HCT116 (cell line): ENCODE results near the gene SOX6. TPM values are rescaled to one million over a fixed set of nuclear protein-coding genes. Genes with fewer than 3 reads are reported as not detected.

Experiments used
- ATAC-seq: fragments of 200-7000 bp; cut with Tn5 transposase; 2 replicates; pipeline ENCODE4 v1.9.1; 2020; ENCODE audit warnings: mild to moderate bottlenecking, moderate library complexity
- BruUV-seq: library from RNA; stranded (reverse); fragments of 400-500 nt; replicated peaks from 2 replicates; lab custom pipeline; 2021; lab: Mats Ljungman, UMichigan
- CTCF ChIA-PET: fragments of 300-600 bp; sonication (Branson Sonifier 250); formaldehyde crosslinking; loops from one replicate; lab custom pipeline; 2021; ENCODE audit warnings: antibody characterized with exemption; lab: Charles Lee
- POLR2A ChIA-PET: fragments of 300-600, 350-600 bp; sonication (Branson Sonifier 250); formaldehyde crosslinking; loops from one replicate; lab custom pipeline; 2021; ENCODE audit warnings: antibody characterized with exemption; lab: Charles Lee
- RAD21 ChIA-PET, 2 experiments: fragments of 300-600 bp; sonication (Branson Sonifier 250); formaldehyde crosslinking; loops; one replicate each; lab custom pipeline; 2023; ENCODE audit warnings: low total read pairs in 2 of 2; ENCODE audit not compliant: uncharacterized antibody in 2 of 2, unreplicated experiment in 2 of 2, low non-redundant PET in 1 of 2; lab: Charles Lee
- DNase-seq: peaks from one replicate; pipeline ENCODE4 v3.0.0-alpha.2; 2010; ENCODE audit warnings: low read depth, low spot score
- H2AFZ ChIP-seq: fragments of 200-600 bp; shearing (Covaris generic), sonication (generic); 2 replicates; pipeline ENCODE4 v1.6.1; 2017; ENCODE audit warnings: low read depth, mixed run types, mixed read lengths, antibody characterized with exemption, low read length; ENCODE audit not compliant: poor library complexity, severe bottlenecking
- H3K27ac ChIP-seq: 2 replicates; pipeline ENCODE4 v1.5.1; 2012; ENCODE audit warnings: low read depth, low read length
- H3K27me3 ChIP-seq: fragments of 200-600 bp; sonication (generic); 2 replicates; pipeline ENCODE4 v1.6.1; 2016; ENCODE audit warnings: mixed run types, low read length, mixed read lengths; ENCODE audit not compliant: insufficient read depth
- H3K36me3 ChIP-seq, 2 experiments: fragments of 200-500 bp in 1 of 2; fragments of 200-600 bp in 1 of 2; sonication (Bioruptor generic) in 1 of 2; sonication (generic) in 1 of 2; 2 replicates each; pipeline versions ENCODE4 v1.5.1 to v1.6.1; 2014 to 2016; ENCODE audit warnings: low read length in 2 of 2, inconsistent platforms in 1 of 2, mixed read lengths in 1 of 2, mixed run types in 1 of 2; ENCODE audit not compliant: insufficient read depth in 2 of 2, control insufficient read depth in 1 of 2
- H3K4me1 ChIP-seq, 2 experiments: fragments of 200-600 bp in 1 of 2; sonication (generic) in 1 of 2; 2 replicates each; pipeline versions ENCODE4 v1.5.1 to v1.6.1; 2012 to 2017; ENCODE audit warnings: low read length in 2 of 2, inconsistent platforms in 1 of 2, mild to moderate bottlenecking in 1 of 2, mixed read lengths in 1 of 2, mixed run types in 1 of 2, moderate library complexity in 1 of 2; ENCODE audit not compliant: insufficient read depth in 2 of 2, control insufficient read depth in 1 of 2
- H3K4me2 ChIP-seq: fragments of 200-600 bp; sonication (generic); 2 replicates; pipeline ENCODE4 v1.6.1; 2017; ENCODE audit warnings: mixed run types, low read length, mixed read lengths
- H3K4me3 ChIP-seq, 2 experiments: fragments of 200-600 bp in 1 of 2; sonication (generic) in 1 of 2; replicated peaks in 1 of 2; 2 replicates each; pipeline ENCODE4 v1.5.1; 2011 to 2016; ENCODE audit warnings: low read length in 2 of 2, control low read depth in 1 of 2, low read depth in 1 of 2, mild to moderate bottlenecking in 1 of 2, mixed read lengths in 1 of 2, mixed run types in 1 of 2
- H3K79me2 ChIP-seq: fragments of 200-600 bp; sonication (generic); 2 replicates; pipeline ENCODE4 v1.6.1; 2017; ENCODE audit warnings: mild to moderate bottlenecking, mixed run types, low read length, moderate library complexity, mixed read lengths; ENCODE audit not compliant: insufficient read depth
- H3K9ac ChIP-seq: fragments of 200-600 bp; sonication (generic); 2 replicates; pipeline ENCODE4 v1.6.1; 2016; ENCODE audit warnings: low read length, mixed read lengths
- H3K9me2 ChIP-seq: fragments of 200-600 bp; sonication (generic), shearing (Covaris generic); 2 replicates; pipeline ENCODE4 v1.6.1; 2017; ENCODE audit warnings: mixed run types, mild to moderate bottlenecking, moderate library complexity; ENCODE audit not compliant: insufficient read depth
- H3K9me3 ChIP-seq, 2 experiments: fragments of 200-500 bp in 1 of 2; fragments of 200-600 bp in 1 of 2; sonication (Bioruptor generic) in 1 of 2; sonication (generic) in 1 of 2; 2 replicates each; pipeline ENCODE4 v1.6.1; 2014 to 2017; ENCODE audit warnings: low read length in 2 of 2, mixed read lengths in 2 of 2, inconsistent platforms in 1 of 2, low read depth in 1 of 2, mild to moderate bottlenecking in 1 of 2, mixed run types in 1 of 2, moderate library complexity in 1 of 2; ENCODE audit not compliant: control insufficient read depth in 1 of 2, insufficient read depth in 1 of 2
- H4K20me1 ChIP-seq: fragments of 200-600 bp; sonication (generic), shearing (Covaris generic); 2 replicates; pipeline ENCODE4 v1.6.1; 2017; ENCODE audit warnings: mixed run types, mild to moderate bottlenecking, moderate library complexity; ENCODE audit not compliant: insufficient read depth
- EGR1 ChIP-seq: IDR thresholded peaks from 2 replicates; pipeline ENCODE4 v1.6.1; 2012; ENCODE audit warnings: low read depth
- ELF1 ChIP-seq: IDR thresholded peaks from 2 replicates; pipeline ENCODE4 v1.6.1; 2012; ENCODE audit warnings: low read depth, borderline replicate concordance
- FOSL1 ChIP-seq: IDR thresholded peaks from 2 replicates; pipeline ENCODE4 v1.6.1; 2012; ENCODE audit warnings: low read depth
- RAD21 ChIP-seq: IDR thresholded peaks from 2 replicates; pipeline ENCODE4 v1.6.1; 2012; ENCODE audit warnings: low read depth, mild to moderate bottlenecking
- SP1 ChIP-seq: IDR thresholded peaks from 2 replicates; pipeline ENCODE4 v1.6.1; 2012; ENCODE audit warnings: low read depth
- SRF ChIP-seq: IDR thresholded peaks from 2 replicates; pipeline ENCODE4 v1.6.1; 2012; ENCODE audit warnings: low read depth
- TCF7L2 ChIP-seq: IDR thresholded peaks from 2 replicates; pipeline ENCODE4 v1.7.0; 2011; ENCODE audit warnings: borderline replicate concordance, inconsistent platforms; ENCODE audit not compliant: insufficient read depth, insufficient read length; ENCODE audit errors: extremely low read depth
- ZNF274 ChIP-seq: fragments of 200-500 bp; sonication (Bioruptor generic); IDR thresholded peaks from 2 replicates; pipeline ENCODE4 v1.6.1; 2014; ENCODE audit warnings: mild to moderate bottlenecking, low read depth, low read length, inconsistent platforms
- intact Hi-C: fragments of 100-400 bp; cut with micrococcal nuclease; formaldehyde crosslinking; loops from 2 replicates; pipeline ENCODE4 v1.10.0; 2022
- total RNA-seq: library from RNA; stranded (reverse); gene quantifications from one replicate; pipeline ENCODE4 v1.2.1, GENCODE V29; 2021; ENCODE audit not compliant: unreplicated experiment
- TF ChIP-seq, protein P1 (sequence below): IDR thresholded peaks from 2 replicates; pipeline ENCODE4 v1.6.1; 2012
- TF ChIP-seq, protein P2 (sequence below): IDR thresholded peaks from 2 replicates; pipeline ENCODE4 v1.6.1; 2011; ENCODE audit warnings: mild to moderate bottlenecking, low read length, moderate library complexity; ENCODE audit not compliant: insufficient replicate concordance; ENCODE audit errors: extremely low read depth
- TF ChIP-seq, protein P3 (sequence below), 3 experiments: fragments of 200-600 bp in 1 of 3; sonication (generic) in 1 of 3; IDR thresholded peaks in 2 of 3; conservative IDR thresholded peaks in 1 of 3; 2 replicates each; pipeline ENCODE4 v1.5.1; 2012 to 2017; ENCODE audit warnings: low read depth in 2 of 3, low read length in 2 of 3, antibody characterized with exemption in 1 of 3, borderline replicate concordance in 1 of 3, control low read depth in 1 of 3, mild to moderate bottlenecking in 1 of 3, mixed read lengths in 1 of 3, mixed run types in 1 of 3, moderate library complexity in 1 of 3; ENCODE audit not compliant: insufficient read depth in 1 of 3

Gene SOX6
- total RNA-seq, 1 experiment from 2014 or later: 0.81 TPM

DNA sequence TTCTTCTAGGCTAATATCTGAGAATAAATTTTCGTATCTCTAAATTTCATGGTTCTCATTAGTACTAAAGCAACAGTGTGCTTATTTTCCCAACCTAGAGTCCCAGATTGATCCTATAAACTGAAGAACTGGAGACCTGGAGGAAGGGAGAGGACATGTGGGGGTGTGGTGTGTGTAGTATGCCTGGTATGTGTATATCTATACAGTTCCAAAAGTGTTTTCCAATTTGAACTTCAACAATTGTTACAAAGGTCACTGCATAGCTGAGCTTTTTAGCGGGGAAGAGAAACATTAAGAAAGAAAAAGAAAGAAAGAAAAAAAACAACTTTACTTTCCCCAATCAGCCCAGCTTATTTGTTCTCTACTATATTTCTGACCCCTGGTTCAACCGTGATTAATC lies 152.1 kb downstream of the SOX6 start:
- peaks cover 5% of the 10 kb centered on the region for H3K27me3 ChIP-seq
- ChIA-PET CTCF (no interaction called here), POLR2A (no interaction called here), RAD21 (no interaction called here)
- intact Hi-C loops: no loop called here
- H3K79me2 ChIP-seq: no peaks in the 10 kb centered on the region
- no peaks in the 10 kb centered on the region for H3K9me2 ChIP-seq
- no peak for DNase-seq
- no peaks in the 10 kb centered on the region for H3K4me1 ChIP-seq
- H3K4me3 ChIP-seq: no peak overlapping the region
- H3K4me2 ChIP-seq: no peak overlapping the region
- no peaks in the 10 kb centered on the region for H3K36me3 ChIP-seq
- H4K20me1 ChIP-seq: no peaks in the 10 kb centered on the region; the same call in 1 of the 2 replicates
- TF ChIP-seq ELF1 (no peak), FOSL1 (no peak), SRF (no peak), EGR1 (no peak), RAD21 (no peak), TCF7L2 (no peak)
- no peak overlapping the region for H3K27ac ChIP-seq
- no peak overlapping the region for H2AFZ ChIP-seq
- no peaks in the 10 kb centered on the region for H3K9me3 ChIP-seq
- H3K9ac ChIP-seq: no peak overlapping the region
- BruUV-seq: no TSS peak
- ATAC-seq: no peak

DNA sequence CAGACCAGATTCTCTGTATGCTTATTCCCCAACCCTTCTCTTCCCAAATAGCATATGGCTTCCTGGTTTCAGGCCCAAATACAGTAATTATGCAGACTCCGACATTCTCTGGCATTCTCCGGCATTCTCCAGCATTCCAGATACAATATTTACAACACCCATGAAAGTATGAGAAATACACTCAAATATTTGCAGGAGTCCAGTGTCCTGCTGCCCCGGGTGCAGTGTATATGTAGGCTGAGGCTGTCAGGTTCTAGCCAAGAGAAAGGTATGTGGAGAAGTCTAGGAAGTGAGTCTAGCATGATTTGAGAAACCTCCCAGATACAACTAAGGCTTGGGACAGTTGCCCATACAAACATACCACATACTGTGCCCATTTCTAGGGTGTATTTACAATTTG lies 160.7 kb downstream of the SOX6 start:
- ATAC-seq (no peak), DNase-seq (no peak)
- Histone ChIP-seq H2AFZ (no peak overlapping the region), H4K20me1 (no peaks in the 10 kb centered on the region), H3K4me1 (no peaks in the 10 kb centered on the region), H3K4me2 (no peak overlapping the region), H3K4me3 (no peak overlapping the region), H3K9ac (no peak overlapping the region), H3K9me3 (no peaks in the 10 kb centered on the region), H3K79me2 (no peaks in the 10 kb centered on the region), H3K9me2 (no peaks in the 10 kb centered on the region), H3K27me3 (peaks cover 37% of the 10 kb centered on the region), H3K27ac (no peak overlapping the region), H3K36me3 (no peaks in the 10 kb centered on the region)
- no TSS peak for BruUV-seq
- POLR2A ChIA-PET: no interaction called here
- no peak for TF ChIP-seq EGR1
- no peak for TF ChIP-seq TCF7L2
- no peak for TF ChIP-seq FOSL1
- no peak for TF ChIP-seq SRF
- no peak for TF ChIP-seq ZNF274
- no peak for TF ChIP-seq RAD21
- TF ChIP-seq, protein P1, sequence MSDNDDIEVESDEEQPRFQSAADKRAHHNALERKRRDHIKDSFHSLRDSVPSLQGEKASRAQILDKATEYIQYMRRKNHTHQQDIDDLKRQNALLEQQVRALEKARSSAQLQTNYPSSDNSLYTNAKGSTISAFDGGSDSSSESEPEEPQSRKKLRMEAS: no peak
- TF ChIP-seq, protein P2, sequence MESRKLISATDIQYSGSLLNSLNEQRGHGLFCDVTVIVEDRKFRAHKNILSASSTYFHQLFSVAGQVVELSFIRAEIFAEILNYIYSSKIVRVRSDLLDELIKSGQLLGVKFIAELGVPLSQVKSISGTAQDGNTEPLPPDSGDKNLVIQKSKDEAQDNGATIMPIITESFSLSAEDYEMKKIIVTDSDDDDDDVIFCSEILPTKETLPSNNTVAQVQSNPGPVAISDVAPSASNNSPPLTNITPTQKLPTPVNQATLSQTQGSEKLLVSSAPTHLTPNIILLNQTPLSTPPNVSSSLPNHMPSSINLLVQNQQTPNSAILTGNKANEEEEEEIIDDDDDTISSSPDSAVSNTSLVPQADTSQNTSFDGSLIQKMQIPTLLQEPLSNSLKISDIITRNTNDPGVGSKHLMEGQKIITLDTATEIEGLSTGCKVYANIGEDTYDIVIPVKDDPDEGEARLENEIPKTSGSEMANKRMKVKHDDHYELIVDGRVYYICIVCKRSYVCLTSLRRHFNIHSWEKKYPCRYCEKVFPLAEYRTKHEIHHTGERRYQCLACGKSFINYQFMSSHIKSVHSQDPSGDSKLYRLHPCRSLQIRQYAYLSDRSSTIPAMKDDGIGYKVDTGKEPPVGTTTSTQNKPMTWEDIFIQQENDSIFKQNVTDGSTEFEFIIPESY: no peak
- TF ChIP-seq, protein P3, sequence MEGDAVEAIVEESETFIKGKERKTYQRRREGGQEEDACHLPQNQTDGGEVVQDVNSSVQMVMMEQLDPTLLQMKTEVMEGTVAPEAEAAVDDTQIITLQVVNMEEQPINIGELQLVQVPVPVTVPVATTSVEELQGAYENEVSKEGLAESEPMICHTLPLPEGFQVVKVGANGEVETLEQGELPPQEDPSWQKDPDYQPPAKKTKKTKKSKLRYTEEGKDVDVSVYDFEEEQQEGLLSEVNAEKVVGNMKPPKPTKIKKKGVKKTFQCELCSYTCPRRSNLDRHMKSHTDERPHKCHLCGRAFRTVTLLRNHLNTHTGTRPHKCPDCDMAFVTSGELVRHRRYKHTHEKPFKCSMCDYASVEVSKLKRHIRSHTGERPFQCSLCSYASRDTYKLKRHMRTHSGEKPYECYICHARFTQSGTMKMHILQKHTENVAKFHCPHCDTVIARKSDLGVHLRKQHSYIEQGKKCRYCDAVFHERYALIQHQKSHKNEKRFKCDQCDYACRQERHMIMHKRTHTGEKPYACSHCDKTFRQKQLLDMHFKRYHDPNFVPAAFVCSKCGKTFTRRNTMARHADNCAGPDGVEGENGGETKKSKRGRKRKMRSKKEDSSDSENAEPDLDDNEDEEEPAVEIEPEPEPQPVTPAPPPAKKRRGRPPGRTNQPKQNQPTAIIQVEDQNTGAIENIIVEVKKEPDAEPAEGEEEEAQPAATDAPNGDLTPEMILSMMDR (IDR thresholded peaks at IDR 0.05 in 2 of 3, conservative IDR thresholded peaks at IDR 0.05 in 1 of 3; ENCODE audit: borderline replicate concordance in 1 of 3, insufficient read depth in 1 of 3, low read depth in 2 of 3, low read length in 2 of 3): no peak
- TF ChIP-seq SP1: no peak
- CTCF ChIA-PET: no interaction called here
- intact Hi-C loops: no loop called here
- RAD21 ChIA-PET: no interaction called here
